Fibroblast of lung (primary cell): Measurements from ENCODE around the gene ATF1. TPM values are rescaled to one million over a fixed set of nuclear protein-coding genes. Genes with fewer than 3 reads are reported as not detected.

Source experiments
- DNase-seq, 2 donors: peaks; one replicate each; pipeline versions ENCODE4 v3.0.0 to v3.0.0-alpha.2; 2010; ENCODE audit warnings: low read depth in 2 of 2
- H2AFZ ChIP-seq: 2 replicates; pipeline ENCODE4 v1.5.1; 2012; ENCODE audit warnings: low read length, control low read depth, inconsistent platforms
- H3K27ac ChIP-seq: 2 replicates; pipeline ENCODE4 v1.5.1; 2011; ENCODE audit warnings: low read length, control low read depth; ENCODE audit not compliant: insufficient read depth
- H3K27me3 ChIP-seq: 2 replicates; pipeline ENCODE4 v1.5.1; 2011; ENCODE audit warnings: mild to moderate bottlenecking, low read length; ENCODE audit not compliant: control insufficient read depth, insufficient read depth
- H3K36me3 ChIP-seq: 2 replicates; pipeline ENCODE4 v1.5.1; 2011; ENCODE audit warnings: low read length; ENCODE audit not compliant: control insufficient read depth, insufficient read depth
- H3K4me1 ChIP-seq: 2 replicates; pipeline ENCODE4 v1.5.1; 2011; ENCODE audit warnings: low read length; ENCODE audit not compliant: control insufficient read depth, insufficient read depth; ENCODE audit errors: extremely low read depth
- H3K4me2 ChIP-seq: 2 replicates; pipeline ENCODE4 v1.5.1; 2011; ENCODE audit warnings: low read length, control low read depth; ENCODE audit not compliant: insufficient read depth; ENCODE audit errors: extremely low read depth
- H3K4me3 ChIP-seq, 4 experiments: fragments of 200-600 bp in 1 of 4; sonication (generic) in 1 of 4; replicated peaks in 1 of 4; 2 replicates each; pipeline ENCODE4 v1.5.1; 2011 to 2016; ENCODE audit warnings: low read length in 4 of 4, low read depth in 3 of 4, mild to moderate bottlenecking in 3 of 4, control low read depth in 2 of 4, inconsistent platforms in 1 of 4, mixed read lengths in 1 of 4; ENCODE audit not compliant: insufficient read depth in 1 of 4; ENCODE audit errors: control extremely low read depth in 1 of 4
- H3K79me2 ChIP-seq: 2 replicates; pipeline ENCODE4 v1.5.1; 2012; ENCODE audit warnings: mild to moderate bottlenecking, low read length, inconsistent platforms; ENCODE audit not compliant: control insufficient read depth, insufficient read depth
- H3K9ac ChIP-seq: 2 replicates; pipeline ENCODE4 v1.5.1; 2011; ENCODE audit warnings: mild to moderate bottlenecking, low read length, control low read depth; ENCODE audit not compliant: insufficient read depth
- H3K9me3 ChIP-seq: 2 replicates; pipeline ENCODE4 v1.5.1; 2012; ENCODE audit warnings: low read depth, low read length; ENCODE audit not compliant: control insufficient read depth, insufficient read depth
- H4K20me1 ChIP-seq: 2 replicates; pipeline ENCODE4 v1.5.1; 2011; ENCODE audit warnings: low read length; ENCODE audit not compliant: control insufficient read depth, insufficient read depth; ENCODE audit errors: extremely low read depth
- CTCF ChIP-seq, 2 donors: IDR thresholded peaks in 1 of 2; conservative IDR thresholded peaks in 1 of 2; 1 replicate in 1 of 2; 2 replicates in 1 of 2; pipeline ENCODE4 v1.5.1; 2011 to 2012; ENCODE audit warnings: low read length in 2 of 2, control low read depth in 1 of 2, inconsistent platforms in 1 of 2, low read depth in 1 of 2, mild to moderate bottlenecking in 1 of 2
- EZH2 ChIP-seq: IDR thresholded peaks from 2 replicates; pipeline ENCODE4 v1.5.1; 2012; ENCODE audit warnings: low read length, control low read depth, mild to moderate bottlenecking; ENCODE audit errors: missing control alignments
- polyA plus RNA-seq, 2 donors: library from polyadenylated mRNA; depleted of rRNA in 1 of 2; stranded (reverse) in 1 of 2; unstranded in 1 of 2; fragments of >200 nt; gene quantifications; 2 replicates each; pipeline ENCODE4 v1.2.1, GENCODE V29; 2011 to 2012; ENCODE audit warnings: missing spikeins in 1 of 2
- total RNA-seq: library from RNA; depleted of rRNA; stranded (reverse); fragments of >200 nt; gene quantifications from 2 replicates; pipeline ENCODE4 v1.2.1, GENCODE V29; 2014

ATF1 gene
- total and polyA plus RNA-seq, 2 donors (not counting 1 experiment from before 2014, with no cell fraction given), result 40.6 to 44.8 TPM

- Histone ChIP-seq H4K20me1 (no peaks in the 10 kb centered on the region), H3K27me3 (no peaks in the 10 kb centered on the region), H3K4me3 (no peak overlapping the region), H3K4me1 (peaks cover 17% of the 10 kb centered on the region), H3K79me2 (no peaks in the 10 kb centered on the region), H3K9ac (no peak overlapping the region), H3K27ac (peak overlapping the region; percentile 68), H2AFZ (no peak overlapping the region), H3K9me3 (no peaks in the 10 kb centered on the region), H3K4me2 (peak overlapping the region; percentile 56), H3K36me3 (no peaks in the 10 kb centered on the region)
- TF ChIP-seq CTCF (conservative IDR thresholded peaks at IDR 0.05 in 1 of 2, IDR thresholded peaks at IDR 0.05 in 1 of 2; ENCODE audit: low read depth in 1 of 2, low read length in 2 of 2), result no peak
- TF ChIP-seq EZH2, result no peak
- peak; percentile 85 to 98 for DNase-seq
Observed at GRCh38 chr12:50786498-50787231, 22.8 kb downstream of the ATF1 start.

- no peaks in the 10 kb centered on the region for H3K9me3 ChIP-seq
- H3K9ac ChIP-seq, result no peak overlapping the region
- DNase-seq, result no peak
- H2AFZ ChIP-seq, result no peak overlapping the region
- no peak overlapping the region for H3K4me3 ChIP-seq
- no peaks in the 10 kb centered on the region for H3K79me2 ChIP-seq
- H3K4me1 ChIP-seq, result peaks cover 17% of the 10 kb centered on the region
- H3K27me3 ChIP-seq, result no peaks in the 10 kb centered on the region
- peak overlapping the region; percentile 68 for H3K27ac ChIP-seq
- TF ChIP-seq EZH2, result no peak
- TF ChIP-seq CTCF (conservative IDR thresholded peaks at IDR 0.05 in 1 of 2, IDR thresholded peaks at IDR 0.05 in 1 of 2; ENCODE audit: low read depth in 1 of 2, low read length in 2 of 2), result no peak
- no peak overlapping the region for H3K4me2 ChIP-seq
- no peaks in the 10 kb centered on the region for H3K36me3 ChIP-seq
- H4K20me1 ChIP-seq, result no peaks in the 10 kb centered on the region
Observed at GRCh38 chr12:50787618-50788017, 23.7 kb downstream of the ATF1 start.

GRCh38 chr12:50788561-50788960 is 24.7 kb downstream of the ATF1 start:
- Histone ChIP-seq H3K9ac (no peak overlapping the region), H3K27me3 (no peaks in the 10 kb centered on the region), H3K27ac (peak overlapping the region; percentile 52), H2AFZ (no peak overlapping the region), H3K9me3 (no peaks in the 10 kb centered on the region), H4K20me1 (no peaks in the 10 kb centered on the region), H3K4me1 (peaks cover 17% of the 10 kb centered on the region), H3K4me3 (no peak overlapping the region), H3K36me3 (no peaks in the 10 kb centered on the region), H3K4me2 (peak overlapping the region; percentile 28), H3K79me2 (no peaks in the 10 kb centered on the region)
- DNase-seq, result peak; percentile 94 to 98
- TF ChIP-seq CTCF (conservative IDR thresholded peaks at IDR 0.05 in 1 of 2, IDR thresholded peaks at IDR 0.05 in 1 of 2; ENCODE audit: low read depth in 1 of 2, low read length in 2 of 2) (no peak), EZH2 (no peak)
